GM06990 (cell line): ENCODE data around the gene WDR27.

Experiments
- DNase-seq: peaks from one replicate; pipeline ENCODE4 v3.0.0-alpha.2; 2011; ENCODE audit not compliant: insufficient read length; ENCODE audit errors: extremely low read depth
- H3K27me3 ChIP-seq: replicated peaks from 2 replicates; pipeline ENCODE4 v1.6.0; 2011; ENCODE audit warnings: low read length; ENCODE audit not compliant: control insufficient read depth, insufficient read depth
- H3K36me3 ChIP-seq: 2 replicates; pipeline ENCODE4 v1.5.1; 2011; ENCODE audit warnings: low read length; ENCODE audit not compliant: control insufficient read depth, insufficient read depth
- H3K4me3 ChIP-seq: replicated peaks from 2 replicates; pipeline ENCODE4 v1.5.1; 2011; ENCODE audit warnings: low read depth, mild to moderate bottlenecking, control low read depth, low read length
- TF ChIP-seq, protein P1 (sequence below): IDR thresholded peaks from 2 replicates; pipeline ENCODE4 v1.5.1; 2011; ENCODE audit warnings: low read length, control low read depth, mild to moderate bottlenecking, inconsistent platforms; ENCODE audit not compliant: insufficient read depth, poor library complexity, severe bottlenecking

WDR27 gene

DNA sequence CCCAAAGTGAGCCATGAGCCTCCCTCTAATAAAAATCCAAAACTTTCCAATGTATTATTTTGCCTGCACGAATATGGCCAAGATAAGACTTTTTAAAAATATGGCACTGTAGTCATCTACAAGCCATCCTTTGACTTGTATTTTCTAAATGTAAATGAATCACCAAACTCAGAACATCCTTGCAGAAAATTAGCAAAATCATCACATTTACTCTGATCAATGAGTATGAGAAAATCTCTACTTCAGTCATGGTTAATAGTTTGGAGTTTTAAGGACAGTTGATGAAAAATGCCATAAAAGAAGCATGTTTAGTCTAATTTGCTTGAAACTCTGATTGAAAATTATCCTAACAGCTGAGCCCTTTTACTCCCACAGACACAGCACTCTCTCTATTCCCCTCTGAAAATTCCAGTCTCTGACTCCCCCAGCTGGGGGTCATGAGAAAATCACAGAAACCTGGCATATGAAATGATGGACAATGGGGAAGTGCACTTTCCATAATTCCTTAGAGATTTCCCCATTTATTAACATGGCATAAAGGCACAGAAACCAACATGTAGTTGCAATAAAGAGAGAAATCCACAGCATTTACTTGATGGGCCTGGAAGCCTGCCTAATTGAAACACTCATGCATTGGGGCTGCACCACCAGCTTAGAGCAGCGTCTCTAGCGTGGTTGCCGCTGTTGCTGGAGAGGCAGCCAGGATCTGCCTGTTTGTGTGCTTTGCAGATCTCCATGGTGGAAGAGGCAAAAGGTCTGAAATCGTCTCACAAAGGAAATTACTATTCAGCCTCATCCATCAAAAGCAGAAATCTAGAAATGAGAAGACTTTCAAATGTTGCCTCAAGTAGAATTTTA is 214.0 kb downstream of the WDR27 start:
- Histone ChIP-seq H3K4me3 (no peak overlapping the region), H3K27me3 (no peaks in the 10 kb centered on the region), H3K36me3 (no peaks in the 10 kb centered on the region)
- TF ChIP-seq, protein P1, sequence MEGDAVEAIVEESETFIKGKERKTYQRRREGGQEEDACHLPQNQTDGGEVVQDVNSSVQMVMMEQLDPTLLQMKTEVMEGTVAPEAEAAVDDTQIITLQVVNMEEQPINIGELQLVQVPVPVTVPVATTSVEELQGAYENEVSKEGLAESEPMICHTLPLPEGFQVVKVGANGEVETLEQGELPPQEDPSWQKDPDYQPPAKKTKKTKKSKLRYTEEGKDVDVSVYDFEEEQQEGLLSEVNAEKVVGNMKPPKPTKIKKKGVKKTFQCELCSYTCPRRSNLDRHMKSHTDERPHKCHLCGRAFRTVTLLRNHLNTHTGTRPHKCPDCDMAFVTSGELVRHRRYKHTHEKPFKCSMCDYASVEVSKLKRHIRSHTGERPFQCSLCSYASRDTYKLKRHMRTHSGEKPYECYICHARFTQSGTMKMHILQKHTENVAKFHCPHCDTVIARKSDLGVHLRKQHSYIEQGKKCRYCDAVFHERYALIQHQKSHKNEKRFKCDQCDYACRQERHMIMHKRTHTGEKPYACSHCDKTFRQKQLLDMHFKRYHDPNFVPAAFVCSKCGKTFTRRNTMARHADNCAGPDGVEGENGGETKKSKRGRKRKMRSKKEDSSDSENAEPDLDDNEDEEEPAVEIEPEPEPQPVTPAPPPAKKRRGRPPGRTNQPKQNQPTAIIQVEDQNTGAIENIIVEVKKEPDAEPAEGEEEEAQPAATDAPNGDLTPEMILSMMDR: no peak
- no peak for DNase-seq

DNA sequence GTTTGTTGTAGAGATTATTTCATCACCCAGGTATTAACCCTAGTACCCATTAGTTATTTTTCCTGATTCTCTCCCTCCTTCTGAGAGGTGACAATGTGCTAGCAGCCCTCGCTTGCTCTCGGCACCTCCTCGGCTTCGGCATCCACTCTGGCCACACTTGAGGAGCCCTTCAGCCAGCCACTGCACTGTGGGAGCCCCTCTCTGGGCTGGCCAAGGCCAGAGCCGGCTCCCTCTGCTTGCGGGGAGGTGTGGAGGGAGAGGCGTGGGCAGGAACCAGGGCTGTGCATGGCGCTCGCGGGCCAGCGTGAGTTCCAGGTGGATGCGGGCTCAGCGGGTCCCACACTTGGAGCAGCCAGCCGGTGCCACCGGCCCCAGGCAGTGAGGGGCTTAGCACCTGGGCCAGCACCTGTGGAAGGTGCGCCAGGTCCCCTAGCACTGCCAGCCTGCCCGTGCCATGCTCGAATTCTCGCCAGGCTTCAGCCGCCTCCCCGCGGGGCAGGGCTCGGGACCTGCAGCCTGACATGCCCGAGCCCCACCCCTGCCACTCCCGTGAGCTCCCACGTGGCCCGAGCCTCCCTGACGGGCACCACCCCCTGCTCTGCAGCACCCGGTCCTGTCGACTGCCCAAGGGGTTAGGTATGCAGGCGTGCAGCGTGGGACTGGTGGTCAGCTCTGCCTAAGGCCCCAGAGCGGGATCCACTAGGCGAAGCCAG is 221.9 kb downstream of the WDR27 start:
- H3K27me3 ChIP-seq: no peaks in the 10 kb centered on the region
- H3K36me3 ChIP-seq: no peaks in the 10 kb centered on the region
- H3K4me3 ChIP-seq: no peak overlapping the region
- DNase-seq: no peak
- TF ChIP-seq, protein P1: no peak

DNA sequence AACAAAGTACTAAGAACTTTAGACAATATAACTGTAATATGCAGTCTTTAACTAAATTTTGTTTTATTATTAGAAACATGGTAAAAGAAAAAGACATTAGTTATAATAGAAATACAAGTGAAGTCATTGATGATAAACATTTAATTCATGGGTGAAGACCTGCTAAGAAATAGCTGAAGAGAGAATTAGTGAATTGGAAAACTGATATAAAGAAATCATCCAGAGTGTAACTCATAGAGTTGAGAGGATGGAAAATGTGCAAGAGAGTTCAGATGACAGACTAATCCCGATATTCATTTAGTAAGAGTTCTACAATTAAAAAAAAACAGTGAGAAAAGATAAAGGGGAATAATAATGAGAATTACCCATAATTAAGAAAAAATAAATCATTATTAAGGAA is 227.5 kb downstream of the WDR27 start:
- DNase-seq: no peak
- TF ChIP-seq, protein P1: no peak
- Histone ChIP-seq H3K36me3 (no peaks in the 10 kb centered on the region), H3K4me3 (no peak overlapping the region), H3K27me3 (no peaks in the 10 kb centered on the region)

DNA sequence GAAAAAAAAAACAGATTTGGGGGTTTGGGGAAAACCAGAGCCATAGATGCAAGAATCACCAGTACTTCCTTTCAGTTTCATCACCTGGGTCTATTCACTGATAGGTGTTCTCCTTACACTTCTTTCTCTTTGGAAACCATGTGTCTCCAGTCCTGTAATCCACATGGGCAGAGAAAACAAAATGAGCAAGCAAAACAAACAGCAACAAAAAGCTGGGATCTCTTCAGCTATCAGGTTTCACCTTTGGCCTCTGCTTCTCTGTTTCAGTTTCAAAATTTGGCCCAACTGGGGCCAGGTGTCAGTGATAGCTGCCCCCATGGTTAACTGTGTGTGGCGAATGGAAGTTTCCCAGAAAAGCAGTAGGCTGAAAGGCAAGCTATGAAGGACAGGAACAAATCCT is 228.2 kb downstream of the WDR27 start:
- H3K36me3 ChIP-seq: no peaks in the 10 kb centered on the region
- TF ChIP-seq, protein P1: no peak

DNA sequence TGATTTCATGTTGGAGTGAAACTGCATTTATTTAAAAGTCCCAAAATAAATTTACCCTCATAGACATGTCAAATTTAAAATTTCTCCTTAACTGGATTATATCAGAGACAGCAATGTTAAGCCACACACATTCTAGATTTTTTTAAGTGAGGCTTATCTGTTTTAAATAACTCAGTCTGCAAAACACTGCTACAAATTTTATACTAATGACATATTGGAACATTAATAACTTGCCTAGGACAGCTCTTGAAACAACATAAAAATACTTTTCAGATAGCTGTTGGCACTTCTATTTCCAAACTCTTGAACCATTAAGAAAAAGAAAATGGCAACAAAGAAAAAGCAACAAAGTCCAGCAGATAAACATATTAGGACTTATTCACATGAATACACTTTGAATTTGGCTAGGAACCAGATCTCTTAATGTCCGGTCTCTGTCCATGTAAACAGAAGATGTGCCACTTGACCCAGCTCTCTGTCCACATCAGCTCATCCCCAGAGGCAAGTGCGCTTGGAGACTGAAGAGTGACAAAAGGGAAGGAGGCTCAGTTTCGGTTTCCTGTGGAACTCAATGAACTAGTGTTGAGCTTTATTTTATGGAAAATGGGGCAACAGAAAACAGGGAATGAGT is 228.9 kb downstream of the WDR27 start:
- Histone ChIP-seq H3K4me3 (no peak overlapping the region), H3K36me3 (no peaks in the 10 kb centered on the region), H3K27me3 (no peaks in the 10 kb centered on the region)
- TF ChIP-seq, protein P1: no peak
- DNase-seq: no peak

More for the DNA sequence above, 228.2 kb downstream of the WDR27 start:
- no peak for DNase-seq
- H3K27me3 ChIP-seq: no peaks in the 10 kb centered on the region
- H3K4me3 ChIP-seq: no peak overlapping the region
